Fibroblast of skin of back (primary cell): Measurements from ENCODE around the gene ZNF266. TPM values are rescaled to one million over a fixed set of nuclear protein-coding genes. Genes with fewer than 3 reads are reported as not detected.

Experiments used
- DNase-seq: peaks from one replicate; pipeline ENCODE4 v3.0.0-alpha.2; 2013
- polyA plus RNA-seq, 2 experiments: library from polyadenylated mRNA; unstranded; fragments of 120-200 nt; gene quantifications; one replicate each; pipeline ENCODE4 v1.2.1, GENCODE V29; 2013; ENCODE audit not compliant: insufficient read length in 2 of 2

ZNF266 gene
- 11.2 TPM for polyA plus RNA-seq (2013, experiment 1 of 2; ENCODE audit: insufficient read length)
- polyA plus RNA-seq (2013, experiment 2 of 2; ENCODE audit: insufficient read length): 9.7 TPM

DNA sequence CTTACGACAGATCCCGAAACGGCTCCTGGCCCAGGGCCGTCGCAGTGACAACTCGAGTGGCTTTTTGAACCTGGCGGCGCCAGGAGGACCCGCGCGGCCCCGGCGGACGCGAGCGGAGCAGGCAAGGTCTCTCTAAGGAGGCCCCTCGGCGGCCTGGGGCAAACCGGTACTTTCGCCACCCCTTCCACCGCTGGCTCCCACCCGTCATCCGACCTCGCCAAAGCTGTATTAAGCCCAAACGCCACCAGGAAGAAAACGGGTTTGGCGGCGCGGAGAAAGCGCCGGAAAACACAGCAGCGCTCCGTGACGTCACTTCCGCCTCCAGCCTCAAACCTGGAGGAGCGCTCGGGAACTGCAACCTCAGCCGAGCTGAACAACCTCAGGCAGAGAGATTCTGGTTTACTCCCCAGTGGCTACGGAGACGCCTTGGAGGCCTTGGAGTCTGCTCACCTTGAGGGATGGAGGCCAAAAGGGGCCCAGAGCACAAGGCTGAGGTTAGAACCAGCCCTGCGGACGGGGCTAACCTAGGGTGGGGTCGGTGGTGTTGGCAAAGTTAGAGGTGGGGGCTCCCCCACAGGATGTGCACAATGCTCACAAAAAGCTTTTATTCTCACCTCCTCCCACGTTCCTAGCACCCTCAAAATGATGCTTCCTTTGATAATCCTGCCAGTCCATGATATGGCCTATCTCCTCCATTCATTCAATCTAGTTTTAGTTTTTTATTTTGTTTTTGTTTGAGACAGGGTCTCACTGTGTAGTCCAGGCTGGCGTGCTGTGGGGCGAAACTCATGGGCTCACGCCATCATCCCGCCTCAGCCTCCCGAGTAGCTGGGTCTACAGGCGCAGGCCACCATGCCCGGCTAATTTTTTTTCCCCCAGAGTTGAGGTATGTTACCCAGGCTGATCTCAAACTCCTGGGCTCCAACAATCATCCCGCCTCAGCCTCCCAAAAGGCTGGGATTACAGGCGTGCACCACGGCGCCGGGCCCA, at the start of gene ZNF266:
TSS of gene ZNF266 (minus strand) at position 295 of the 990 bp plus-strand sequence. CDS start 15,484 bp downstream, outside the sequence.
- DNase-seq: peak; percentile 92

DNA sequence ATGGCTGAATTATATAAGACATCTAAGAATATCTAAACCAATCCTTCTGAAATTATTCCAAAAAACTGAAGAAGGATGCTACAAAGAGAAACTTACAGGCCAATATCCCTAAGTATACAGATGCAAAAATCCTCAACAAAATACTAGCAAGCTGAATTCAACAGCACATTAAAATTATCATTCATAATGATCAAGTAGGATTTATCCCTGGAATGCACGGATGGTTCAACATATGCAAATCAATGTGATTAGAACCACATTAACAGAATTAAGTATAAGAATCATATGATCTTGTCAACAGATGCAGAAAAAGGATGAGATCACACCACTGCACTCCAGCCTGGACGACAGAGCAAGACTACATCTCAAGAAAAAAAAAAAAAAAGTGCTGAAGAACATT, 49.8 kb upstream of the ZNF266 start:
- no peak for DNase-seq

DNA sequence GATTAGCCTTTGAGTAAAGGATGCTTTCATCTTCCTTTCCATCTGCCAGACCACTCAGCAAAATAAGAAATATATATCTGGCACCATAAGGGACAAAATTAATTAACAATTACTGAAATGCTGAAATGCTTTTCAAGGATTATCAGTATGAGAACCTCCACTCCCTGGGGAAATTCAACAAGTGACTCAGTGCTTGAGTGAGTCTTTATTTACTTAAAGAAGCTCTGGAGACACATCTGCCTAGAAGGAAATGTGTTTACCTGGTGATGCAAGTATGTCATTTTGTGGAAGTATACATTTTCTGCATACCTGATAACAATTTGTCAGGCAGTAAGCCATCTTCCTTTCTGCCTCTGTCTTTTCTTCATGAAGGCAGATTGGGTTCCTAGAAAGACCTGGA, 39.6 kb upstream of the ZNF266 start:
- no peak for DNase-seq

DNA sequence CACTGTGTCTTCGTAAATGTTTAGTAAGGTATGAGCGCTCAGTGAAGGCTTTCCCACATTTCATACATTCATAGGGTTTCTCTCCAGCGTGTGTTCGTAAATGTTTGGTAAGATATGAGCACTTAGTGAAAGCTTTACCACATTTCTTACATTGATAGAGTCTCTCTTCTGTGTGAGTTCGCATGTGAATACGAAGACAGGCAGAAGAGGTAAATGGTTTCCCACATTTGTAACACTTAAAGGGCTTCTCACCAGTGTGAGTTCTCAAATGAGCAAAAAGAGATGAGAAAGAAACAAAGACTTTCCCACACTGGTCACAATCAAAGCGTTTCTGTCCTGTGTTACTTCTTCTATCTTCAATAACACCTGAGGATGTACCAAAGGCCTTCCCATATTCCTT, 31.8 kb upstream of the ZNF266 start:
- no peak for DNase-seq

DNA sequence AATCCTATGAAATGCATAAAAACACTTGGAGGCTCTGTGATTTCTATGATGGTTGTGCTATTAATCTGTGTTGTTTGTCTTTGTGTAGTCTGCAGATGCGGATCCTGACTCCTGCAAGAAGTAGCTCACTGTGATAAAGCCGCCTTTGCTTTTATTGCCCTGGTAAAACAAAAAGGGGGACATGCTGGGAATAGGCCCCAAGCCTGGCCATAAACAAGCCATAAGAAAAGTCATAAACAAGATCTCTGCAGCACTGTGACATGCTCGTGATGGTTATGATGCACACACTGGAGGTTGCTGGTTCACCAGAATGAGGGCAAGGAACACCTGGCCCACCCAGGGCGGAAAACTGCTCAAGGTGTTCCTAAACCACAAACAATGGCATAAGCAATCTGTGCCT, 26.6 kb upstream of the ZNF266 start:
- DNase-seq: no peak

DNA sequence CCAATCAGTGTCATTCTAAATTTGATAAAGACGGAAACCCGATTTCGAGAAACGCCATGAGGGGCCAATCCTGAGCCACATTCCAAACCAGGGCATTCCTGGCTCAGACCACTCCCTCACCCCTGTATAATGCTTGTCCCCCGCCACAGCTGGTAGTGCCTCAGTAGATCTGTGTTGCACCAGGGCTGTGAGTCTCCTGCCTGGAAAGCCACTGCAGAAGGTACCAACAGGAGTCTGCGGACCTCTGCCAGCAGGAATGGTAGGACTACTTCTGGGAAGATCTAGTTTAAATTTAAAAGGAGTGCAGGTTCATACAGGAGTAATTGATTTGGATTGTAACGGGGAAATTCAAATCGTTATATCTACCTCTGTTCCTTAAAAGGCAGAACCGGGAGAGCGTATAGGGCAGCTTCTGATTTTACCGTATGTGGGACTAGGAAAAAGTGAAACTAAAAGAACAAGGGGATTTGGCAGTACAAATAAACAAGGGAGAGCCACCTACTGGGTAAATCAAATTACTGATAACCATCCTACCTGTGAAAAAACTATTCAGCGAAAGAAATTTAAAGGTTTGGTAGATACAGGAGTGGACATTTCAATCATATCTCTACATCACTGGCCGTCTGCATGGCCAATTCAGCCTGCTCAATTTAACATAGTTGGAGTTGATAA, 20.8 kb upstream of the ZNF266 start:
- no peak for DNase-seq

DNA sequence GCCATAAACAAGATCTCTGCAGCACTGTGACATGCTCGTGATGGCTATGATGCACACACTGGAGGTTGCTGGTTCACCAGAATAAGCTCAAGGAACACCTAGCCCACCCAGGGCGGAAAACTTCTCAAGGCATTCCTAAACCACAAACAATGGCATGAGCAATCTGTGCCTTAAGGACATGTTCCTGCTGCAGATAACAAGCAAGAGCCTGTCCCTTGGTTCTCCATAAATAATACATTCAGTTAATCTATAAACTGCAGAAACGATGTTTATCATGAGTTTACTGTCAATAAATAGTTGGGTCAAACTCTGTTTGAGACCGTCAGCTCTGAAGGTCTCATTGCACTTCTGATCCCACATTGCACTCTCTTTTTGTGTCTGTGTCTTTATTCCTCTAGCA, 18.6 kb upstream of the ZNF266 start:
- no peak for DNase-seq

DNA sequence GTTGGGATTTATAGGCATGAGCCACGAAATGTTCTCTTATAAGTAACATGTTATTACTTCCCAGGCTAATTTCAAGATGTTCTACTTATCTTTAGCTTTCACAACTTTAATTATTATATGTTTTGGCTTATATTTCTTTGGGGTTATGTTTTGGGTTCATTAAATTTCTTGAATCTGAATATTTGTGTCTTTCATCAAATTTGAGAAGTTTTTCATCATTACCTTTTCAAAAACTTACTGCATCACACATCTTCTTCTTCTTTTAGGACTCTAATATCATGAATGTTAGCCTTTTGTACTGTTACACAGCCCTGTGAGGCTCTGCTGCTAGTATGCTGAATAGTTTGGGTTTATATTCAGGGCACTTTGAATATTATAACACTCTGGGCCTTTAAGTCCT, 9.7 kb upstream of the ZNF266 start:
- DNase-seq: no peak

DNA sequence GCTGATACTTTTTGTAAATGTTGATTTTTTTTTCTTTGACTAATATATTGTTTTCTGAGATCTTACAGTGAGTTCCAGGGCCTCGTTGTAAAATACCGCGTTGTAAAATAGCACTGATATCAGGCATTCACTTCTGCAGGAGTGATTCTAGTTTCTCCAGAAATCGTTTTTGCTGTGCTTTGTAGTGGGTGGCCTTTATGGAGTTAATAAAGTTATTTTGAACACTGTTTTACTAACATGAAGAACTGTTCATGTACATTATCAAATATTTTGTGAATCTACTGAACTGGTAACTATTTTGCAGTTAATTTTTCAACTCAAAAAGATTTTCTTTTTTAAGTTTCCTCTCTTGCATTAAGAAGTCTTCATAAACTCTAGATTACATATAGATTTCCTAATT, 985 bp upstream of the ZNF266 start:
- no peak for DNase-seq

DNA sequence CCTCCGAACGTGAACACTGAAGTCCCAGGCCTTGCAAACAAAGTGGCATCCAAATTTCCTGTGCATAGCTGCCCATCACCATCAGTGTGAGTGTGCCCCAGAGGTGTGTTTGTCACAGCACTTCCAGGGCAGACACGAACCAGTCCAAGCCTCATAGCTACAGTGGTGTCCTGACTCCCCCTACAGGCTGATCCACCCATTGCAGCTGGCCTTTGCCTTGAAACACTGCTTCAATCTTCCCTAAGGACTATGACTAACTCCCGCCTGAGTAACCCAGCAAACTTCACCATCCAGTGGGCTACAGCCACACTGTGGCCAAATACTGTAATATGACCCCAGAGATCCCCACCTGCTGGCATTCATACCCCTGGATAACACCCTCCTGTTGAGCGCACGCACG, 3.9 kb downstream of the ZNF266 start:
- DNase-seq: peak; percentile 47

DNA sequence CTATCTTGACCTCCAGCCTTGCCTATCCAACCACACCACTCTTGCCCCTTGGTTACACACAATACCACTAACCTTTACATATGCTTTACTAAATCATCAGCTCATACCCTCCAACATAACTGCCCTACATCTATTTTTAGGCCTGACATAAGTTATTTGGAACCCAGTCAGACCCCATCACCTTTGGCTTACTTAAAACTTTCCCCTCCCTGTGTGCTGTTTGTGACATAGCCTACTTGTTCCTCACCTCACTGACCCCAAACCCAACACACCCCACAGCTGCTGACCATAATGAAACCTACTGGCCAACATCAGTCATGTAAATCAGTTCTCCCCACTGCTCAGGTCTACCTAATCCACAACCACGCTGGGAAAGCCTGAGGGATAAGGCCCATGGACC, 4.9 kb downstream of the ZNF266 start:
- DNase-seq: no peak

DNA sequence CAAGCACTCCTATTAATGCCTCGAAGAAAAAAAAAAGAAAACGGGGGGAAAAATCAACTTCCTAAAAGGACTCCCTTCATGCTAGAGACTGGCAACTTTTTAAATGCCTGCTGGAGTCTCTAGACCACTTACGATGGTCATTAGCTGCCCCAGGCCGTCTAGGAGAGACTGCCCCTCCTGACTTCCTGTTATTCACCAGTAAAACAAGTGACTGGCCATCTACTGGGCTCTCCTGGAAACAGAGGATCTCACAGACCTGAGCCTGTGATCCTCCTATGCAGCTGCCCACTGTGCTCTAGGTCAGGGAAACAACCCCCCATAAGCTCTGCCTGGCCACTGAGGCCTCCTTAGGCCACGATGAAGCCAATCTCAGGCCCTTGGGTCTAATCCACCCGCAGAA, 7.4 kb downstream of the ZNF266 start:
- DNase-seq: no peak

DNA sequence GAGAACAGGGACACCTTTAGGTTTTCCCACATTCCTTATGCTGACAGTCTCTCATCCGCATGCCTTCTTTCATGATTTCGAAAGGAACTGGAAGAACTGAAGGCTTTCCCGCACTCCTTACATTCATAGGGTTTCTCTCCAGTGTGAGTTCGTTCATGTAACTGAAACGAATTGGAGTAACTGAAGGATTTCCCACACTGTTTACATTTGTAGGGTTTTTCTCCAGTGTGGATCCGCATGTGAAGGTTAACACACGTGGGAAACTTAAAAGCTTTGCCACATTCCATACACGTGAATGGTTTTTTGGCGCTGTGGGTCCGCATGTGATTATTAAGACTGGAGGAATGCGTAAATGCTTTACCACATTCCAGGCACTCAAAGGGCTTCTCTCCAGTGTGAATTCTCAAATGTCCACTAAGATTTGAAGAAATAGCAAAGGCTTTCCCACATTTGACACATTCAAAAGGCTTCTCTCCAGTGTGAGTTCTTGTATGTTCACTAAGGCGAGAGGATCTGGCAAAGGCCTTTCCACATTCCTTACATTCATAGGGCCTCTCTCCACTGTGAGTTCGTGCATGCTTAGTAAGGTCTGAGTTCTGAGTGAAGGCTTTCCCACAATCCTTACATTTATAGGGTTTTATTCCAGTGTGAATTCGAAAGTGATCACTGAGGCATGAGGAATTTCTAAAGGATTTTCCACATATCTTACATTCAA, 22.0 kb downstream of the ZNF266 start:
- DNase-seq: no peak

DNA sequence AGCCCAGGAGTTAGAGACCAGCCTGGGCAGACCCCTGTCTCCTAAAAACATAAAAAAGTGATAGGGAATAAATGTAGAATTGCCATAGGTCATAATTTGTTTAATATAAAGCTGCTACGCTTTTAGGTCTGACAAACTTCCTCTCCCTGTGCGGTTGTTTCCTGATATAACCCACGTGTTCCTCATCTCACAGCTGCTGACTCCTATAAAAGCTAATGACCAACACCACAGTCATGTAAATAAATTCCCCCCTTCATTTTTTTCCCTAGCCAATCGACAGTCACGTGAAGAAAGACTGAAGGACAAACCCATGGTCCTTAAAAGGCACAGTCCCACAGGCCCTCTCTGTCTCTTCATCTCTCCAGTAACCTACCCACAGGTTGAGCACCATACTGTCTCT, 27.5 kb downstream of the ZNF266 start:
- DNase-seq: no peak

DNA sequence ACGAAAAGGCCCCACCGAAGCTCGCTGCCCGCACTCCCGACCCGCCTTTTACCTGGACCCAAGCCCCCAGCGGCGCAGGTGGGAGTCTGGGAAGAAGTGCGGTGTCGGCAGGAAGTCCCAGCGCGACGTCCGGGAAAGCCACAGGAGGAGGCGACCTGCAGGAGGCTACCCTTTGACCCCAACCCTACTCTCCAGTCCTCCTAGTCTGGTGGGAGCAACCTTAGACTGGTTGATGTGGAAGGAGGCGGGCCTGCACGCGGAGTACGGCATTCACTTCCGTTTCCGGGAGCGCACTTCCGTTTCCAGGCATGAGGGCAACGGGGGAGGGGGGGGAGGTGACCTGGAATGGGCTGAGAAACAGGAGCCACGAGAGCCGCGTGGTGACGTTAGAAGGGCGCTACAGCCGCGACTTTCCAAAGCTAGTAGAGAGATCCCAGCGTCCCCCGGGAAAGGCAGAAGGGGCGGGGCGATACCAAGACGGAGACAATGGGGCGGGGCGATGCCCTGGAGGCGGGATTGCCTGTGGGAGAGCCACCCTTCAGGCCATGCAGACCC, 28.5 kb downstream of the ZNF266 start:
- DNase-seq: peak; percentile 86

DNA sequence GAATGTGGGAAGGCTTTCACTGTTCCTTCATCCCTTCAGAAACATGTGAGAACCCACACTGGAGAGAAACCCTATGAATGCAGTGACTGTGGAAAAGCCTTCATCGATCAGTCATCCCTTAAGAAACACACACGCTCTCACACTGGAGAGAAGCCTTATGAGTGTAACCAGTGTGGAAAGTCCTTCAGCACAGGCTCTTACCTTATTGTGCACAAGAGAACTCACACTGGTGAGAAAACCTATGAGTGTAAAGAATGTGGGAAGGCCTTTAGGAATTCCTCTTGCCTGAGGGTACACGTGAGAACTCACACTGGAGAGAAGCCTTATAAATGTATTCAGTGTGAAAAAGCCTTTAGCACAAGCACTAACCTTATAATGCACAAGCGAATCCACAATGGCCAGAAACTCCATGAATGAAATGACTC, 54.0 kb downstream of the ZNF266 start:
- DNase-seq: no peak

DNA sequence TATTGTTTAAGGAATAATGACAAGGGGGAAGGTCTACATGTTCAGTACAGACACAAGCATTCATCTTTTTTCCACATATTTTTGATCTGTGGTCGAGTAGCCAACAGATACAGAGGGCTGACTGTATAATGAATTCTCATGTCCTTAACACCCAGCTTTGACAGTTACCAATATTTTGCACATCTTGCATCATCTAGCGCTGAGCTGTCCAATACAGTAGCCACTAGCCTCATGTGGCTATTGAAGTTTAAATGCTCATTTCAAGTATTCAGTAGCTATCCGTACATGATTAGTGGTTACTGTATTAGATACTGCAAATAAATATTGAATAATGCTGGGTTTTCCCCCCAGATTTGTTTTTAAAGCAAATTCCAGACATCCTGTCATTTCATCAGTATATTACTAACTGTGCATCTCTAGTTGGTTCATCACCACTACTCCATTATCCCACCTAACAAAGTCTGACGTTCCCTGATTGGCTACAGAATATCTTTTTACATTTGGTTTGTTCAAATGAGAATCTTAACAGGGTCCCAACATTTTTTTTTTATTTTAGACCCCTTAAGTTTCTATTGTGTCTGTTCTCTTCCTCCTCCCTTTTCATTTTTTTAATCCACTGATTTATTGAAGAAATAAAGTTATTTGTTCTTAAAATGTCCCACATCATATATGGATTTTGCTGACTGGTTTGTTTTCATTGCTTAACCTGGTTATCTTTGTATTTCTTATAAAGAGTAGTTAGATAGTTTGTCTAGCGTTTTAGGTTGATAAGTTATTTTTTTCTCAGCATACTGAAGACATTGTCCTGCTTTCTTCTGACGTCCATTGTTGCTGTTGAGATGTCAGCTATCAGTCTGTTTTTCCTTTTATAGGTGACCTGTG, 64.4 kb downstream of the ZNF266 start:
- DNase-seq: no peak

DNA sequence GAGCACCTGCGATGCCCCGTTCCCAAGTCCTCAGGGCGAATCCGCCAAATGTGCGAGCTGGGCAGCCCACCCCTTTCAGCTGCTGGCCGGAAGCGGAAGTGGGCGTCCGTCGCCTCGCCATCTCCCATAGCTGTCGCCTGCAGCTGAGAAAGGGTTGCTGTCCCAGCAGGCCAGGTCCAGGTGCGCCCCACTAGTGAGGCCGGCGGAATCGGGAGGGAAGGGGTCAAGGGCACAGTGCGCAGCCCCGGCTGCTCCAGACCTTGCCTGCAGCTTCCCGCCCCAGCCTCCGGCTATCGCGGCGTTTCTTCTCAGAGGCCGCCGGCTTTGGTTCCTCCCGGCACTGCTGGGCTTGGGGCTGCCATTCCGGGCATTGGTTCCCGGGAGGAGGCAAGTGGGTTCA, 72.5 kb downstream of the ZNF266 start, which contains the start of gene ZNF177:
TSS of gene ZNF177 (plus strand) at position 109 of the 400 bp plus-strand sequence. CDS start 15,299 bp downstream, outside the sequence.
- DNase-seq: peak; percentile 12
